Body of pancreas (tissue), 4 donors: Measurements from ENCODE around the gene FANCB. TPM values are rescaled to one million over a fixed set of nuclear protein-coding genes. Genes with fewer than 3 reads are reported as not detected.

Source experiments
- ATAC-seq: fragments of 150-250 bp; one replicate; pipeline ENCODE4 v1.9.1; 2016
- DNase-seq, 4 donors: peaks; one replicate each; pipeline ENCODE4 v3.0.0-alpha.2; 2019
- H3K27ac ChIP-seq, 4 donors: fragments of 200-600 bp; sonication (generic); 1 replicate in 3 of 4; 2 replicates in 1 of 4; pipeline versions ENCODE4 v1.5.1 to v1.6.1; 2016 to 2019; ENCODE audit warnings: mild to moderate bottlenecking in 1 of 4, mixed read lengths in 1 of 4, moderate library complexity in 1 of 4
- H3K27me3 ChIP-seq, 2 donors: fragments of 200-600 bp; sonication (generic); one replicate each; pipeline ENCODE4 v1.6.0; 2016; ENCODE audit warnings: mild to moderate bottlenecking in 1 of 2
- H3K36me3 ChIP-seq, 2 donors: fragments of 200-600 bp; sonication (generic); replicated peaks in 1 of 2; 2 replicates each; pipeline ENCODE4 v1.5.1; 2016; ENCODE audit warnings: low read depth in 2 of 2; ENCODE audit not compliant: insufficient read depth in 1 of 2
- H3K4me1 ChIP-seq: fragments of 200-600 bp; sonication (generic); one replicate; pipeline ENCODE4 v1.6.0; 2016
- H3K4me3 ChIP-seq, 2 donors: fragments of 200-600 bp; sonication (generic); 1 replicate in 1 of 2; 2 replicates in 1 of 2; pipeline ENCODE4 v1.5.1; 2016 to 2019
- H3K9me3 ChIP-seq, 3 donors: fragments of 200-600 bp; sonication (generic); 1 replicate in 2 of 3; 2 replicates in 1 of 3; pipeline ENCODE4 v1.5.1; 2016
- CTCF ChIP-seq, 7 experiments: fragments of 450-650 bp in 4 of 7; fragments of 200-600 bp in 3 of 7; sonication (generic) in 3 of 7; IDR thresholded peaks; one replicate each; pipeline ENCODE4 v1.5.1; 2016 to 2019; ENCODE audit warnings: antibody characterized with exemption in 7 of 7
- POLR2A ChIP-seq, 3 donors: fragments of 450-650 bp; IDR thresholded peaks; one replicate each; pipeline ENCODE4 v1.6.1; 2016; ENCODE audit warnings: antibody characterized with exemption in 3 of 3, mild to moderate bottlenecking in 2 of 3
- WGBS, 2 donors: methylation state at CpG; one replicate each; pipeline ENCODE4 v1.1.5; 2017; 5-methylcytosine and 5-hydroxymethylcytosine counted together
- intact Hi-C: fragments of 100-400 bp; cut with DNase I; formaldehyde crosslinking; loops from one replicate; pipeline ENCODE4 v1.15.1; 2023
- total RNA-seq, 2 donors: library from RNA; depleted of rRNA; stranded (reverse); fragments of >200 nt; gene quantifications; one replicate each; pipeline ENCODE4 v1.1.0, GENCODE V29; 2016

FANCB gene
- 1 to 10 TPM in 1 of 2 donors, not detected in 1; 4.4 TPM for total RNA-seq

GRCh38 chrX:14872851-14873675 lies at the start of gene FANCB, which contains the start of gene MOSPD2:
TSS of gene FANCB (minus strand) at chrX:14873069. CDS start at chrX:14865510, 7,559 bp downstream.
TSS of gene MOSPD2 (plus strand) at chrX:14873421. CDS start at chrX:14873529, 108 bp downstream.
- 0% methylated on average over 2 to 51 of the region's 78 CpGs for WGBS, 2 donors
- intact Hi-C loops = no loop called here
- ATAC-seq = peak; percentile 98
- Histone ChIP-seq H3K36me3 (no peaks in the 10 kb centered on the region), H3K27me3 (no peaks in the 10 kb centered on the region), H3K4me1 (no peaks in the 10 kb centered on the region), H3K9me3 (no peaks in the 10 kb centered on the region), H3K4me3 (peak within 1 kb of the TSS; percentile 25 to 65), H3K27ac (peak within 1 kb of the TSS; percentile 47 to 85 (median 71))
- peak; percentile 94 to 96 (median 94) for DNase-seq
- TF ChIP-seq POLR2A (IDR thresholded peaks at IDR 0.05) (peak; percentile 18 to 67 (median 66)), CTCF (IDR thresholded peaks at IDR 0.05) (no peak)

GRCh38 chrX:14922437-14922836 lies 49.6 kb upstream of the FANCB start:
- TF ChIP-seq CTCF (IDR thresholded peaks at IDR 0.05) (no peak), POLR2A (IDR thresholded peaks at IDR 0.05) (no peak)
- ATAC-seq = no peak

GRCh38 chrX:14920196-14920595 lies 47.3 kb upstream of the FANCB start:
- Histone ChIP-seq H3K36me3 (no peaks in the 10 kb centered on the region), H3K27ac (no peak overlapping the region), H3K4me1 (no peaks in the 10 kb centered on the region), H3K27me3 (no peaks in the 10 kb centered on the region), H3K4me3 (no peak overlapping the region), H3K9me3 (no peaks in the 10 kb centered on the region)
- WGBS, 2 donors = 95 to 97% methylated on average over 2 of the region's 2 CpGs
- ATAC-seq (no peak), DNase-seq (no peak)
- TF ChIP-seq POLR2A (IDR thresholded peaks at IDR 0.05) = no peak
- no peak for TF ChIP-seq CTCF (IDR thresholded peaks at IDR 0.05)
- intact Hi-C loops = no loop called here

More at GRCh38 chrX:14922437-14922836, 49.6 kb upstream of the FANCB start:
- no peaks in the 10 kb centered on the region for H3K4me1 ChIP-seq
- no peak overlapping the region for H3K27ac ChIP-seq
- no peaks in the 10 kb centered on the region for H3K9me3 ChIP-seq
- WGBS, 2 donors = 78 to 94% methylated on average over 5 to 6 of the region's 6 CpGs
- no peaks in the 10 kb centered on the region for H3K36me3 ChIP-seq
- H3K4me3 ChIP-seq = no peak overlapping the region
- intact Hi-C loops = no loop called here
- DNase-seq = no peak
- H3K27me3 ChIP-seq = no peaks in the 10 kb centered on the region

GRCh38 chrX:14919407-14919806 lies 46.5 kb upstream of the FANCB start:
- no peak for DNase-seq
- intact Hi-C loops = no loop called here
- TF ChIP-seq CTCF (IDR thresholded peaks at IDR 0.05) (no peak), POLR2A (IDR thresholded peaks at IDR 0.05) (no peak)
- WGBS, 2 donors = 41 to 51% methylated on average over 2 of the region's 2 CpGs
- no peaks in the 10 kb centered on the region for H3K27me3 ChIP-seq
- no peak overlapping the region for H3K27ac ChIP-seq
- no peak for ATAC-seq
- no peaks in the 10 kb centered on the region for H3K9me3 ChIP-seq
- H3K4me3 ChIP-seq = no peak overlapping the region
- H3K4me1 ChIP-seq = no peaks in the 10 kb centered on the region
- H3K36me3 ChIP-seq = no peaks in the 10 kb centered on the region
